ENCODE data around the gene PDE6H.

PDE6H gene

DNA sequence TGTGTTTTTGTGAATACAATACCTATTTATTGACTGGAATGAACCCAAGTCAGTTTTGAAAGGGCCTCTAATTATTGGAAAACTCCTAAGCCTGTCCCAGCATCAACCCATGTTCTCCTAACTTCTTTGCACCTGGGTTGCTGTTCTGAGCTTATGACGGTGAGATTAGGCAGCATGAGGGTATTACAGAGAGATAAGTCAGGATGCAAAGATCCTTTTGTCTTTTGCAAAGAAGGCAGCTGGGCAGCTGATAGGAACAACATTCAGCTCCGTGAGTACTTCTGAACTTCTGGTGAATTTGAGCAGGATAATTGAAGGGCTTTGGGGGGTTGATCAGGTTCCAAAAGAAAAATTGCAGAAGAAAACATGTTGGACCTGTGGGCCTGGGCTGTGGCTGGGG is at the start of gene PDE6H:
TSS of gene PDE6H (plus strand) at position 227 of the 400 bp plus-strand sequence. CDS start 4,971 bp downstream, outside the sequence.
- no peak for DNase-seq (ENCODE audit: low spot score)

DNA sequence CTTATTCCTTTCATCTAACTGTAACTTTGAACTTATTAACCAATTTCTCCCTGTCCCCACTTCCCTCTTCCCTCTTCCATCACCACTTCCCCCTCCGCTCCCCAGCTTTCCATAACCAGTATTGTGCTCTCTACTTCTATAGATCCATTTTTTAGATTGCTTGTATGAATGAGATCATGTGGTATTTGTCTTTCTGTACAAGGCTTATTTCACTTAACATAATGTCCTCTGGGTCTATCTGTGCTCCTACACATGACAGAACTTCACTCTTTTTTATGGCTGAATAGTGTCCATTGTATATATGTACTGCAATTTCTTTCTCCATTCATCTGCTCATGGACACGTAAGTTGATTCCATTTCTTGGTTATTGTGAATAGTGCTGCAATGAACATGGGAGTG is 48.9 kb upstream of the PDE6H start:
- no peak for FAIRE-seq
- DNase-seq (ENCODE audit: low spot score): no peak

More for the DNA sequence above, at the start of gene PDE6H:
- no peak for FAIRE-seq

DNA sequence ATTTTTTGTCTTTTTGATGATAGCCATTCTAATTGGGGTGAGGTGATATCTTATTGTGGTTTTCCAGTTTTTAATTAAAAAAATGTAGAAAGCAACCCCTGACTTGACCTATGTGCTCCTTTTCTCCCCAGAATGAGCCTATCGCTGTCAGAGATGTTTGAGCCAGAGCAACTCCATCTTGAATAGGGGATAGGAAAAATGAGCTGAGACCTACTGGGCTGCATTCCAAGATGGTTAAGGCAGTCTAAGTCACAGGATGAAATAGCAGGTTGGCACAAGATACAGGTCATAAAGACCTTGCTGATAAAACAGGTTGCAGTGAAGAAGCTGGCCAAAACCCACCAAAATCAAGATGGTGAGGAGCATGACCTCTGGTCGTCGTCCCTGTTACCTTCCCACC is 48.3 kb upstream of the PDE6H start:
- FAIRE-seq: no peak
- no peak for DNase-seq (ENCODE audit: low spot score)

DNA sequence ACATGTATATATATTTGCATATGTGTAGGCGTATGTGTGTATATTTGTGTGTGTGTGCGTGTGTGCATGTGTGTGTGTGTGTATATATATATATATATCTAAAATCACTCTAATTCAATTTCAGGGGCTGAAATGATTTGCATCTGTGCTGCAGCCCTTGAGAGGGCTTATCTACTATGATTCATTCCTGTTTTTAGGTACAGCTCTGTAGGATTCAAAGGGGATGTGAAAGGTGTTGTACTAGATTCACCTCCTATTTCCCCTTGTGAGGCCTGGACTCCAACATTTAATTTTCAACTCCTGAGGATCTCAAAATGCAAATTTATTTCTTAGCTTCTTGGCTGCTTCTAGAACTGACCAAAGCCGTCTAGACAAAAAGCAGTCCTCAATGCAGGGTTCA is 45.6 kb upstream of the PDE6H start:
- FAIRE-seq (no peak), DNase-seq (ENCODE audit: low spot score) (no peak)

DNA sequence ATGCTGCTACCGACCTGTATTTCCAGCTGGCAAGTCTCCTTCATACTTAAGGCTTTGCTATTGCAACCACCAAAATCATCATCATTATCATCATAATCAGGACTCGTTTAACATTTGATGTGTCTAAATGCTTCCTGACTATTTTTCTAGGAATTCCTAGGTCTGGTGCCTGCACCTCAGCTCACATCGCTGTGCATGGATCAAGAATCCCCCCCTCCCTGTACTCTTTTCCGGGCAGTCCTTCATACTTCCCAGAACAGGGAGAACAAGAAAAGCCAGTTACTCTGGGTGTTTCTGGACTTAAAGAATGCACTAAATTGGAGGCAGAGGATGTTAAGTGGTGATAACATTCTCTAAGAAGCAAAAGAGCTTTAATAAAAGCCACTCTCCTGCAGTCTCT is 43.9 kb upstream of the PDE6H start:
- FAIRE-seq (no peak), DNase-seq (ENCODE audit: low spot score) (no peak)

DNA sequence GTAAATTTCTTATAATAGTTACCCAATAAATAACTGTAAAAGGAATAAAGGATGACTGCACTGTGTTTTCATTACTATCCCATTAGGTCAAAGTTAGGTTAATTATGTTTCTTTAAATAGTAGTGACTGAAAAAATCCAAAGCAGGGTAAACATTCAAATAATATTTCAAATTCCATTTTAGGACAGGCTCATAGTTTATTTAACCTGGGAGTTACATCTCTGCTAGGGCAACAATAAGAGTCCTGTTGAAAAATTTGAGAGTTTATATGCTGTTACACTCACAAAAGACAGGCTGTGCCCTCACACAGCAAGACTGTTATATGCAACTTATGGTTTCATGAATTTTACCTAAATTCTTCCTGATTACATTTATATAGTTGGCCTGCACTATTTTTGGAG is 42.5 kb upstream of the PDE6H start:
- FAIRE-seq: no peak
- DNase-seq (ENCODE audit: low spot score): no peak

DNA sequence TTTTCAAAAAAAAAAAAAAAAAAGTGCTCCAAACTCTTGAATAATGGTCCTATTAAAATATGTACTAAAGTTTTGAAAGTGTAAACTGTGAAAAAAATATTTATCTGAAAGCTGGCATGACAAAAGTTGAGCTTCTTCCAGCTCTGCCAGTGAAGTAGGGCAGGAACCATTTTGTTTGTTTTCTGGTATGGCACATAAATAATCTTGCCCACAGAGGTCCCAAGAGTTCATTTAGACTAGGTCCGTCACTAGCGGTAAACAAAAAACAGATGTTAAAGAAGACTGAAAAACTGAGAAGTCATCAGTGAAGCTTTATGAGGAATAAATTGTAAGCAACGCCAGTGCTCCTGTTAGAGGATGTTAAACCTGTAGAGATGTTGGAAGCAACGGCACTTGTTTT is 41.5 kb upstream of the PDE6H start:
- DNase-seq (ENCODE audit: low spot score) (no peak), FAIRE-seq (no peak)

DNA sequence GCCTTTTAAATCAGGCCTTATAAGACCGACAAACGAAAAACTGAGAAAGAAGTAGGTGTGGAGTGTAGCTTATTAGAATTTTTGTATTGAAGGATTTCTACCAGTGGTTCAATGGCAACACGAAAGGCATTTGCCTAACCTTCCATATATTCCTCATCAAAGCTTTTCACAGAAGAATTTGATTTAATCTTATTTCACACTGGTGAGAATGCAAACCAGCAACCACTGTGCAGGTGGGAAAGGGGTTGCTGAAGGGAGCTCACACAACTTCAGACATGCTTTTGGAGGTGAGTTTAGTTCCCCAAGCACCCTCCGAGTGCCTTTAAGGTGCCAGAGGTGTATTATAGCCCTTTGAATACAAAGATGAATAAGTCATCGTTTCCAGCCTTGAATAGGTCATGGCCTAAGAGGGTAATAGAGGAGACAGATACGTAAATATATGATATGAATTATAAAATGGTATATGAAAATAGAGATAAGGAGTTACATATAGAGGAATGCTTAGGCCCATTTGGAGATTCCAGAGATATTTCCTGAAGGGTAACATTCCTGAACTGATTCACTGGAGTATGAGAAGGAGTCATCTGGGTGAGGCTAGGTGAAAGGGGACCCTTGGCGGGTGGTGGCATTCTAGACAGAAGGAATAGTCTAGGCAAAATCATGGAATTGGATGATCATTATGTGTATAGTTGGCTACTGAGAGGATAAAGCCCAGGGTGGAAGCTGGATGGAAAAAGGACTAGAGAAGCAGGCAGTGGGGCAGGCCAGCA is 40.9 kb upstream of the PDE6H start:
- no peak for DNase-seq (ENCODE audit: low spot score)
- FAIRE-seq: no peak

DNA sequence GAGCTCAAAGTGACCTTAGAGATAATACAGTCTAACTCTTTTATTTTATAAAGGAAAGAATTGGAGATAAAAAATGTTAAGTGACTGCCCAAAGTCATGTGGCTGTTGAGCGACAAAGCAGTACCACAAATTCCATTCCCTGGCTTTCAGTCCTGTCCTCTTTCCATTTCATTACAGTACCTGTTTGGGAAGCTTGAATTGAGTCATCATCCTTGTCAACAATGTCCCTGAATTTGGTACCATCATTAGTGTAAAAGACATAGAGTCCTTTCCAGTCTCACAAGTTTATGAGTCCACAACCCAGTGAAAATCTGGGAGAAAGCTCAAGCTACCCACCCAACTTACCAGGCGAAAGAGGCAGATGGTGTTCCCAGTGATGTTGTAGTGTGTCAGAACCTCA is 38.3 kb upstream of the PDE6H start:
- no peak for DNase-seq (ENCODE audit: low spot score)
- FAIRE-seq: no peak

DNA sequence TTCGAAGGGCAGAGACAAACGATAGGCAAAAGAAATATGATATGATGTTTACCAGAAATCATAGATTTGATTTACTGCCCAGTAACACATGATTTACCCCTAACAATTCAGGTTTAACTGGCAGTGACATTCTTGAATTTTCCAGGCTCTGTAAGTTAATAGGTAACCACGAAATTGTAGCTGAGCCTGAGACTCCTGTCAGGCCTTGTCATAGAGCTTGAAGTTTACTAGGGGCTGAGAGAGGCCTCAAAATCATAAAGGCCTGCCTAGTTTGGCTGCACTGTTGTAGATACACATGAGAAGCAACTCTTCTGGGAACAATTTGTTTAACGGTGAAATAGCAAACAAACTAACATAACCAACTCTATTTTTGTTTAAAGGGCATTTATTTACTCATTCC is 37.8 kb upstream of the PDE6H start:
- DNase-seq (ENCODE audit: low spot score) (no peak), FAIRE-seq (no peak)

DNA sequence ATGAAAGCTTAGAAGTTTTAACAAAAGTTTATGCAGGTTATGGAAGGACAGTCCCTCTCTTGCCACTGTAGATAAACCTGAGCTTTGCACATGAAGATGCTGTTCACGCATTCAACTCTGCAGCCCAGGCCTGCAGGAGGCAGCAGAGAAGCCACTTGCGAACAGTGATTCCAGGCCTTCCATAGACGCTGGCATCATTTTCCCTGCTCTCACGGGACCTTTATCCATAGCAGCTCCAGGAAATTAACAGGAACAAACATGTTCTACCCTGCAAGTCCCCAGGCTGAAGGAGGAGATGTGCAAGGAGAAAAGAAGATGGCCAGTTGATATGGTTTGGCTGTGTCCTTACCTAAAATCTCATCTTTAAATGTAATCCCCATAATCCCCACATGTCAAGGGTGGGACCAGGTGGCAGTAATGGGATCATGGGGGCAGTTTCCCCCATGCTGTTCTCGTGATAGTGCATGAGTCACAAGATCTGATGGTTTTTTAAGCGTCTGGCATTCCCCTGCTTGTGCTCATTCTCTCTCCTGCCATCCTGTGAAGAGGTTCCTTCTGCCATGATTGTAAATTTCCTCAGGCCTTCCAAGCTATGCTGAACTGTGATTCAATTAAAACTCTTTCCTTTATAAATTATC is 36.5 kb upstream of the PDE6H start:
- DNase-seq (ENCODE audit: low spot score): no peak
- FAIRE-seq: no peak

DNA sequence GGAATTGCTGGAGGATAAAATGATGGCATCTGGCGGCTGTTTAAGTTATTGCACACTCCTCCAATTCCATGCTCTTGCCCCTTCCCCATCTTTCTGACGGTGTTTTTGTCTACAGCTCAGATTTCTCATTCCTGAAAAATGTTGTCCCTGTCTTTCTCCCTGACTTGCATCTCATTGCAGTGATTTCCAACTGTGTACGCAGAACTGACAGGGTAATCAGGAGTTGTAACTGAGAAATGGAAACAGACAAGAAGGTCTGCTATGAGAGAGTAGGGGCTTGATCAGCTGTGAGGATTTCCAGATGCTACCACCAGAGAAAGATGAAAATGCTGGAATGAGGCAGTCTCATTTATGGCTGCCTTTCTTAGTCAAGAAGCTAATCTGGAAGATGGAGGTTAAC is 35.8 kb upstream of the PDE6H start:
- FAIRE-seq (no peak), DNase-seq (ENCODE audit: low spot score) (no peak)

DNA sequence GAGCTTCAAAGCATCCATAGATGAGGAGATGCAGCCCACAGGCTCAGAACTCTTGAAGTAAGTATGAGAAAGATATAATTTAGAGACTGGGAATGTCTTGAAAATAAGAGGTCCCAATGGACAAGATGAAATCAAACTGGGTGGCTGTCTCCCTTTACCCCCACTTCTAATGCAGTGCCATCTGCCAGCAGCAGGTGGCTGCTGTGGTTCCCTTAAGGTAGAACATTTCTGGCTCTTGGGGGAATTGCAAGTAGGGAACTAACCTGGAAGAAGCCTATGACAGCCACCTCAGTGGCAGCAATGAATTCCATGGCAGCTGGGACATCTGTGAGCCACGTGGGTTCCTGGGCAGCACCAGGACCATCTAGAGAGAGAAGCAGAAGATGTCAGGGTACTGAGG is 35.2 kb upstream of the PDE6H start:
- FAIRE-seq: no peak
- DNase-seq (ENCODE audit: low spot score): no peak

DNA sequence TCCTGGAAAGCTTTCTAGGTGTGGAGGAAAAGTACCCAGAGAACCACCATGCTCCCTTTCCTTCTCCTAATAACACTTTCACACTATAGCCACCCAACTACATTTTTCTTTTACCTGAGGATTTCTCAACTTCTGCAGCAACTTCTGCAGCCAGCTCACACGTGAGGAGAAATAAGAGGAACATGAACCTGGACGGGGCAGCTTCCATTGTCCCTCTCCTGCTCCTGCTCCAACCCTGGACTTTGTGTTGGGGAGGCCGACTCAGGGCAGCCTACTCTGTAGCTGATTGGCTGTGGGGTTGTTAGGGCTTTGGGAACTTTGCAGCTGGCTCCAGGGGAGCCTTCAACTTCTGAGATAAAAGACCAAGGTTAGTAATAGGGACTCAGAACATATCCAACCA is 34.5 kb upstream of the PDE6H start, which contains the start of gene ERP27:
TSS of gene ERP27 (minus strand) at position 237 of the 400 bp plus-strand sequence. CDS start at position 208, 29 bp downstream.
- no peak for DNase-seq (ENCODE audit: low spot score)
- no peak for FAIRE-seq

DNA sequence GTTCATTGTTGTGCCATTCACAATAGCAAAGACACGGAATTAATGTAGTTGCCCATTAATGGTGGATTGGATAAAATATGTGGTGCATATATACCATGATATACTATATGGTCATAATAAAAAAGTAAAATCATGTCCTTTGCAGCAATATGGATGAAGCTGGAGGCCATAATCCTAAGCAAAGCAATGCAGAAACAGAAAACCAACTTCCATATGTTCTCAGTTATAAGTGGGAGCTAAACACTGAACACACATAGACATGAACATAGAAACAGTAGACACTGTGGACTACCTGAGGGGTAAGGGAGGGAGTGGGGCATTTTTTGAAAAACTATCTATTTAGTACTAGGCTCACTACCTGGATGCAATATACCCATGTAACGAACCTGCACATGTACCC is 31.5 kb upstream of the PDE6H start:
- FAIRE-seq (no peak), DNase-seq (ENCODE audit: low spot score) (no peak)

DNA sequence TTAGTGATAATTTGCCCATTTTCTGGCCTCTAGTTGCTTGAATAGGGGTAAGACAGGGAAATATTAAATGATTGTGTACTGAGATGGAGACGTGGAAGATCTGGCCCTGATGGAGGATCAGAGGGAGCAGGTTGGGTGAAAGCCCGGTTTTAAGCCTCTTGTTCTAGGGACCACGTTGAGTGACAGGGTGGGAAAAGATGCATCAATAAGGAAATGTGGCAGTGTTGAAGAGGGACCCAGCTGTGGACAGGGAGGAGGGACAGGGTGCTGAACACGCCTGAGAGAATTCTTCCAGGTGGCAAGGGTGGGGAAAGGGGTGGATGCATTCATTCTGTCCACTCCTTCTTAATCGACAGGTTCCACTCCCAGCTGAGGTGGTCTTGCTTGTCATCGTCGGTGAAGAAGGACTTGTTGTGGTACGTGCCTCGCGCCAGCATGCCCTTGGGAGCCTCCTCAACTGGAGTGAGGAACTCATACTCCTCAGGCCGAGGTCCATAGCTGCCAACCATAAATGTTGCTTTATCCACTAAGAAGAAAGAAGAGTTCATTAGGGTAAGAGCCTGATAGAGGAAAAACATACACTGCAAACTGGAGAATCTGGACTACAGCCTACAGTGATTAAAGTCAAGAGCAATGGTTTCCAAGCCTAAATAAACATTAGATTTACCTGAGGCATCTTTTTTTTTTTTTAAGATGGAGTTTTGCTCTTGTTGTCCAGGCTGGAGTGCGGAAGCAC is 30.5 kb upstream of the PDE6H start:
- no peak for DNase-seq (ENCODE audit: low spot score)
- no peak for FAIRE-seq

DNA sequence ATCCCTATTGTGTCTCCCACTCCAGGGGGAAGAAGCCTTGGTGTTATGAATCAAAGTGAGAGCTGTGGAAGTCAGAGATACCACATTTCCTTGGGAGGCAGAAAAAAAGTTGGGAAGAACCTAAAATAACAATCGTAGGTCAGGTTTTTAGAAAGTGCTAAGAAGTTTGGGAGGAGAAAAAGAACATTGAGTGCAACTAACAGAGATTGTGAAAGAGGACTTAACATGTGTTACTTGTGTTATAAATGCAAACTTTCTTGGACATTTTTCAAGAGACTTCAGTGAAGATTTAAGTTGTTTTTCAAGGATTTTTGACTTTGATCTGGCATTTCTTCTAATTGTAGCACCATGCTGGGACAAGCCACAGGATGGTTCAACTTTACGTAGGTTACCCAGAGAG is 26.7 kb upstream of the PDE6H start:
- FAIRE-seq: no peak
- no peak for DNase-seq (ENCODE audit: low spot score)

DNA sequence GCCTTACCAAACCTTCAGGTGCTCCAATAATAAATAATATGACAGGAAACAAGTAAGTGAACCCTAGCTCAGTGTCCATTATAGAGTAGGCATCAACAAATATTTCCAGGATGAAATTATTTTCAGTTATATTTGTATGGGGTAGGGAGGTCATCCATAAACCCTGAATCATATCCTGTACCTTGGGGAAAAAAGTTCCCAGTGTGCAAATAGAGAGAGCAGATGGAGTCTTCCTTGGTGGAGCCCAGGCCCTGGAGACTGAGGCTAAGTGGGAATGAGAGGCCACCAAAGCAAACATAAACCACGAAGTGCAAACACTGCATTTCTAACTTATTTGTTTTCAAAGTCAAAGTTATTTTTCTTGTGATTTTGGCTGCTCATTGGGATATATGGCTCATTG is 26.0 kb upstream of the PDE6H start:
- FAIRE-seq (no peak), DNase-seq (ENCODE audit: low spot score) (no peak)

DNA sequence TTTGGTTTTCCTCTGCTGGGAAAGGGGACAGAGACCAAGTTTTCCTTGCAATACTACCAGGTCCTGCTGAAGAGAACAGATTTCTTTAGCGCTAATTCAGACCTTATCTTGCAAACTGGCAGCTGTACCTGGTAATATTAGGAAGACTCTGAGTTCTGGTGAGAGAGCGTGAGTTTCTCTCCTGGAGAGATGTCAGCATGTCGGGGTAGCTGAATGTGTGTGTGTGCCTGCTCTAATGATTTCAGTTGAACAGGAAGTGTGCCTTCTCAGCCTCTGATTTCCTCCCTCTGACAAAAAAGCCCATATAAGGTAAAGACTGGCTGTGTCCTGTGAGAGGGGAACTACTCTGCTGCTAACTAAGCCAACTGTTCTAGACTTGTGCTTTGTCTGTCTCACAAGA is 24.2 kb upstream of the PDE6H start:
- DNase-seq (ENCODE audit: low spot score) (peak; percentile 83), FAIRE-seq (no peak)

DNA sequence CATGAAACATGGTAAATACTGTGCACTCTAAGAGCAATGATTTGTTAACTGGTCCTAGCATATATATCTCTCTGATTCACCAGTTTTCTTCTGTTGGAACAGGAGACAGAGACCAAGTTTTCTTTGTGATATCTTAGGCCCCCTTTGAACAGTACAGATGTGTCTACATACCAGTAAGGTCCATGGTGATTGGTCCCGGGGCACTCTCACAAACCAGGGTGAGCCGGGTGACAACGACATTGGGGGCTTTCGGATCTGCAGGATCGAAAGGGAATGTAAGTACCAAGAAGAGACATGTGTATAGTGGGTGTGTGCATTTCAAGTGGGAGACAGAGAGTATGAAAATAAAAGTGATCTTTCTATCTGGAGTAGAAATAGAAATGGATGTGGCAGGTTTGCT is 23.2 kb upstream of the PDE6H start:
- DNase-seq (ENCODE audit: low spot score) (no peak), FAIRE-seq (no peak)

DNA sequence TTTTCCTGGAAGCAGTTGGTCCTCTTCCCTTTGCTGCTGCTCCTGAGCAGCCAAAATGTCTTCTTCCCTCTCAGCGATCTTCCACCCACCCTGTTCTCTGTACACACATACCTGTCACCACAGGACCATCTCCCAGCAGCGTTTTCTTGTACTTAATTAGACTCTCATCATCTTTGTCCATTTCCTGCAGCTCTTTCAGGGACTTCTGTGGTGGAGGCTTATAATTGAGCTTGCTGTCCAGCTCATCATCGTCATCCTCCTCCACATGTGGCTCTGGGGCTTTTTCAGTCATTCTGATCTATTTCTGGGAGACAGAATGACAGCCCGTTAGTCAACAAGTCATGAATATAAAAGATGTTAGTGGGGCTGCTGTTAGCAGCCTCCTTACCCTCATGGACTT is 22.4 kb upstream of the PDE6H start:
- no peak for DNase-seq (ENCODE audit: low spot score)
- FAIRE-seq: no peak

DNA sequence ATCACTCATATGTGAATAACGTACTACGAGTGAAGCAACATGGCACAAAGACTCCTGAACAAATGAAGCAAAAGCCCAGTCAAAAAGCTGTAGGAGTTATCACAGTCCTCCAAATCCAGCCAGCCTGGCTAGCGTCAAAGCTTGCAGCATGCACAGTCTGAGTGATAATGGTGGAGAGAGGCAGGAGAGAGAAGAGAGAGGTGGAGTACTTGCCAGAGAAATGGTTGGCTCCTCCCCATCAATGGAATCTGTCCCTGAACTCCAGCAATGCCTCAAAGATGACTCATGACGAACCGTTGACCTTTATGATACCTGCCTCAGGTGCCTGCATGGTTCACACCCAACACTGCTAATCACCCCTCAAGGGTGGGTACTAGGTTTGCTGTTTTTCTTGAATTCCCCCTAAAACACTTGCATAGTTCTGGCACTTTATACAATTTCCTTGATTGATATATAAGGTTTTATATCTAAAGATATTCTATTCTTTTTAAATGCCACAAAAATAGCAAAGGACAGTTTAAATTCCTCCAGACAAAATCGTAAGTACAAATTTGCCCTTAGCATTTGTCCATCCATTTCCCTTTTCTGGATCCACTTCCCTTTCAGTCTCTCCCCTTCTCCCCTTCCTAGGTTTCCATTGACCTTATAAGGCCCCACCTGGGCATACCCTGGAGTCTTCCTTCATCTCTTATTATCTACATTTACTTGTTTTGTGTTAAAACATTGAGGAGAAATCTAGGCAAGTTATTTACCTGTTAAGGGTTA is 21.7 kb upstream of the PDE6H start:
- DNase-seq (ENCODE audit: low spot score) (peak; percentile 13), FAIRE-seq (no peak)
